ENCODE data around the gene NPIPA1.
"Not testable (repeated sequence)": the region's sequence is repeated elsewhere in the genome, so short reads cannot be mapped to it uniquely, and the experiment has no call there.

Gene NPIPA1

GRCh38 chr16:14929176-14929575 lies 8.1 kb upstream of the NPIPA1 start:
- FAIRE-seq; DNase-seq (ENCODE audit: low spot score): not testable (repeated sequence)

DNA sequence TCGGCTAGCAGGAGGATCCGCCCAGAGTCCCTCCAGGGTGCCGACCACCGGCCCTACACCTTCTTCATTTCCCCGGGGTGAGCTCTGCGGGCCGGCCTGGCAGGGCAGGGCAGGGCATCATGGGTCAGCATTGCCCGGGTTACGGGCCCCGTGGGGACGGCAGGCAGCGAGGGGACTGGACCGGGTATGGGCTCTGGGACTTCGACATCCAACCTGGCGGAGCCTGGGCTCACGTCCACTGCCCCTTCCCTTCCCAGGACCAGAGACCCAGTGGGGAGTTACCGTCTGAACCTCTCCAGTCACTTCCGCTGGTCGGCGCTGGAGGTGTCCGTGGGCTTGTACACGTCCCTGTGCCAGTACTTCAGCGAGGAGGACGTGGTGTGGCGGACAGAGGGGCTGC lies 7.0 kb upstream of the NPIPA1 start:
- not testable (repeated sequence) for FAIRE-seq; DNase-seq (ENCODE audit: low spot score)

DNA sequence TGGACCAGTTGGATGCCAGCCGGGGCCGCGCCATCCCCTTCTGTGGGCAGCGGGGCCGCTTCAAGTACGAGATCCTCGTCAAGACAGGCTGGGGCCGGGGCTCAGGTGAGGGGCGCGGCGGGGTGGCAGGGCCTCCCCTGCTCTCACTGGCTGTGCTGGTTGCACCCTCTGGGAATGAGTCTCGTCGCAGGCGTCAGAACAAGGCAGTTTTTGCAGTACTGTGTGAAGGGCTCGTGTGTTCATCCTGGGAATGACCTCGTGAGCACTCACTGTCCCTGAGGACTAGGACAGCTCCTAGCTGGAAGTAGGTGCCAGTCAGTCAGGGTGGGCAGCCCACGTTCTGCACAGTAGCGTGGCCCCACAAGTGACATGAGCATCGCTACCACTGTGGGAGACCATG lies 6.3 kb upstream of the NPIPA1 start:
- not testable (repeated sequence) for FAIRE-seq; DNase-seq (ENCODE audit: low spot score)

GRCh38 chr16:14932581-14933375 lies 4.5 kb upstream of the NPIPA1 start:
- DNase-seq (ENCODE audit: low spot score); FAIRE-seq: not testable (repeated sequence)

DNA sequence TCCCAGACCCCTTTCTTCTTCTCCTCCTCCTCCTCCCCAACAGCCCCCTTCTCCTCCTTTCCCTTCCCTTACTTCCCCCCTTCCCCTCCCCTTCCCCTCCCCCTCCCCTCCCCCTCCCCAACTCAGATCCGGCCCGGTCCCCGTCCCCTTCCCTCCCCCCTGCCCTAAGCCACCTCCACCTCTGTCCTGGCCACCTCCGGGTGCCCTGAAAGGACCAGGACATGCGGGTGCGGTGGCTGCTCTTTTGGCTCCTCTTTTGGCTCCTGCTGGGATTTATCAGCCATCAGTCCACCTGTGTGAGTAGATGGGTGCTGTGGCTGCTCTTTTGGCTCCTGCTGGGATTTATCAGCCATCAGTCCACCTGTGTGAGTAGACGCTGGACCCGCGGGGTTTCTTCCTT lies 751 bp downstream of the NPIPA1 start:
- FAIRE-seq; DNase-seq (ENCODE audit: low spot score): not testable (repeated sequence)

GRCh38 chr16:14942686-14943085 lies 5.4 kb downstream of the NPIPA1 start:
- FAIRE-seq; DNase-seq (ENCODE audit: low spot score): not testable (repeated sequence)

DNA sequence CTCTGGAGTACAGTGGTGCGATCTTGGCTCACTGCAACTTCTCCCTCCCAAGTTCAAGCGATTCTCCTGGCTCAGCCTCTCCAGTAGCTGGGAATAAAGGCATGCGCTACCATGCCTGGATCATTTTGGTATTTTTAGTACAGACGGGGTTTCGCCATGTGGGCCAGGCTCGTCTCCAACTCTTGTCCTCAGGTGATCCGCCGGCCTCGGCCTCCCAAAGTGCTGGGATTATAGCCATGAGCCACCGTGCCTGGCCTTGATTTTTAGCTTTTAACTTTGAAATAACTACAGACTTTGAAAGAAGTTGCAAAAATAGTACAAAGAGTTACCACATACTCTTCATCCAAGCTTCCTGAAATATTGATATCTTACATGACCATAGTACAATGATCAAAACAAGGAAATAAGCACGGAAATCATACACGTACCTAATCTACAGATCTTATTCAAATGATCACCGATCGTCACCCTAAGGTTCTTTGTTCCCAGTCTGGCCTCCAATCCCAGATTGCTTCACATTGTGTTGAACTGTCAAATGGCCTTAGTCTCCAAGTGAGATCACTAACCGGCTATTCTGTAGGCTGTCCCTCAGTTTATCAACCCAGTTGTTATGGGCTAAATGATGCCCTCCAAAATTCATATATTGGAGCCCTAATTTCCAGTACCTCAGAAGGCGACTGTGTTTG lies 18.4 kb downstream of the NPIPA1 start:
- FAIRE-seq, result no peak
- no peak for DNase-seq (ENCODE audit: low spot score)

- no peak for DNase-seq (ENCODE audit: low spot score)
- no peak for FAIRE-seq
Measured at GRCh38 chr16:14957576-14958322, 20.5 kb downstream of the NPIPA1 start.

DNA sequence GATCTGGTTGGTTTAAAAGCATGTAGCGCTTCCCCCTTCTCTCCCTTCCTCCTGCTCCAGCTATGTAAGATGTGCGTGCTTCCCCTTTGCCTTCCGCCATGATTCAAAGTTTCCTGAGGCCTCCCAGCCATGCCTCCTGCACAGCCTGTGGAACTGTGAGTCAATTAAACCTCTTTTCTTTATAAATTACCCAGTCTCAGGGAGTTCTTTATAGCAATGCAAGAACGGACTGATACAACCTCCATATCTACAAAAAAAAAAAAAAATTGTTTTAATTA lies 21.0 kb downstream of the NPIPA1 start:
- FAIRE-seq, result no peak
- no peak for DNase-seq (ENCODE audit: low spot score)

DNA sequence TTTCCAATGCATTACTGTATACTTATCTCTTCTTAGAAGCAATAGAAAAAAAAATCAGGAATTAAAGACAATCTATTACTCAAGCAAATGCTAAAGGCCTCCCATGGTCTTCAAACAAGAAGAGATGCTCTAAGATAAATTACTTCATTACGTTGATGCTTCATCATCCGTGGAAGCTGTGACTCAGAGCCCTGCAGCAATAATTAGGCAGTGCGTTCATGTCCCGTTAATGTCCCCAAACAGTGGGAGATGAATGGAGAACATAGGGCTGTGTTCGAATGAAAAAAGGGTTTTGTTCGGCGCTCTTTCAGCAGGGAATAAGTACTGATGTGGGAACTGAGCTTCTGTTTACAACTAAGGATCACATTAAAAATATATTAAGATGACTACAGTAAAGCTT lies 21.7 kb downstream of the NPIPA1 start:
- no peak for DNase-seq (ENCODE audit: low spot score)
- no peak for FAIRE-seq

DNA sequence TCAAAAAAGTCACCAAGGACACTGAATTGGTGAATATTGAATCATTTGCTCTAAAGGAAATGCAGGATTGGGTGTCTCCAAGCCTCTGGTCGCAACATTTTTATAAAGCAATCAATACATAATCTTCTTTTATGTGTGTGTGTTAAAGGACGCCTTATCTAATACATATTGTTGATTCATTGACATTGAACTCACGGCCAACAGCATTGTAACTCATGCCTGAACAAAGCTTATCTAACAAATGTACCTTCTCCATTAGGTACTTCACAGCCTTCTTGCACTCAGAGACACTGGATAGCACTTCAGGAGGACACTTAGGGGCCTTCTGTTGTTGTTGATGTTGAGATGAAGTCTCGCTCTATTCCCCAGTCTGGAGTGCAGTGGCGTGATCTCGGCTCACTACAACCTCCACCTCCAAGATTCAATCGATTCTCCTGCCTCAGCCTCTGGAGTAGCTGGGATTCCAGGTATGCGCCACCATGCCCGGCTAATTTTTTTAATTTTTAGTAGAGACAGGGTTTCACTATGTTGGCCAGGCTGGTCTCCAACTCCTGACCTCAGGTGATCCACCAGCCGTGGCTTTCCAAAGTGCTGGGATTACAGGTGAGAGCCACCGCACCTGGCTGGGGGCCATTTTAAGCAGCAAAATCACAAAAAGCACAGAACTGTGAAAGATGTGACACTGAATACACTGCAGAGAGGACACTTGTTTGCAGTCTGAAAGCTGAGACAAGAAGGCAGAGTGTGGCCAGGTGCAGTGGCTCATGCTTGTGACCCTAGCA lies 24.4 kb downstream of the NPIPA1 start:
- DNase-seq (ENCODE audit: low spot score) (no peak), FAIRE-seq (no peak)

- DNase-seq (ENCODE audit: low spot score) (no peak), FAIRE-seq (no peak)
Measured at GRCh38 chr16:14963281-14964173, 26.3 kb downstream of the NPIPA1 start.

- FAIRE-seq (no peak), DNase-seq (ENCODE audit: low spot score) (no peak)
Measured at GRCh38 chr16:14965328-14965727, 28.1 kb downstream of the NPIPA1 start.

DNA sequence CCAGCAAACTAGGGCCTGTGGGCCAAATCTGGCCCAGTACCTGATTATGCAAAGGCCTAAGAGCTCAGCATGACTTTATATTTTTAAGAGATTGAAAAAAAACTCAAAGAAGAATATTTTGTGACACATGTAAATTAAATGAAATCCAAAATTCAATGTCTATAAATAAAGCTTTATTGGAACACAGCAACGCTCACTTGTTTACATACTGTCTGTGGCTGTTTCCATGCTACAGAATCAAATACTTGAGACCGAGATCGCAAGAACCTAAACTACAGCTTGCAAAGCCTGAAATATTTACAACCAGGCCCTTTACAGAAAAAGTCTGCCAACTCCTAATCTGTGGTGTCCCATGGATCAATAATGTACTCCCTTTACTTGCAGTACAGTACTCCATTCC lies 32.6 kb downstream of the NPIPA1 start:
- not testable (repeated sequence) for FAIRE-seq

GRCh38 chr16:14971621-14972228 lies 34.5 kb downstream of the NPIPA1 start:
- not testable (repeated sequence) for DNase-seq (ENCODE audit: low spot score); FAIRE-seq

More for the DNA sequence above, 32.6 kb downstream of the NPIPA1 start:
- DNase-seq (ENCODE audit: low spot score), result not testable (repeated sequence)

- DNase-seq (ENCODE audit: low spot score); FAIRE-seq: not testable (repeated sequence)
Measured at GRCh38 chr16:14973785-14974322, 36.6 kb downstream of the NPIPA1 start.

GRCh38 chr16:14974331-14974655 lies 37.0 kb downstream of the NPIPA1 start:
- peak; percentile 46 for DNase-seq (ENCODE audit: low spot score)
- FAIRE-seq, result not testable (repeated sequence)

- FAIRE-seq, result not testable (repeated sequence)
- DNase-seq (ENCODE audit: low spot score), result peak; percentile 90
Measured at GRCh38 chr16:14974656-14975417, 37.6 kb downstream of the NPIPA1 start, which contains the start of gene PDXDC1. PDXDC1 (plus strand) TSS chr16:14975026; CDS start chr16:14975200, 174 bp downstream.
